ENCODE measurements around the gene NBPF11.
"Not testable (repeated sequence)": the region's sequence is repeated elsewhere in the genome, so short reads cannot be mapped to it uniquely, and the experiment has no call there.

GRCh38 chr1:148197396-148197795 is 45.3 kb upstream of the NBPF11 start:
- not testable (repeated sequence) for TF ChIP-seq CTCF, POLR2A (IDR thresholded peaks at IDR 0.05)

All from heart left ventricle (tissue), 13 donors.